ENCODE results near the gene RECK. TPM values are rescaled to one million over a fixed set of nuclear protein-coding genes. Genes with fewer than 3 reads are reported as not detected.

RECK gene
- total and polyA plus RNA-seq, 3 donors from 2014 or later: 10.1 to 17.6 (median 15.4) TPM

DNA sequence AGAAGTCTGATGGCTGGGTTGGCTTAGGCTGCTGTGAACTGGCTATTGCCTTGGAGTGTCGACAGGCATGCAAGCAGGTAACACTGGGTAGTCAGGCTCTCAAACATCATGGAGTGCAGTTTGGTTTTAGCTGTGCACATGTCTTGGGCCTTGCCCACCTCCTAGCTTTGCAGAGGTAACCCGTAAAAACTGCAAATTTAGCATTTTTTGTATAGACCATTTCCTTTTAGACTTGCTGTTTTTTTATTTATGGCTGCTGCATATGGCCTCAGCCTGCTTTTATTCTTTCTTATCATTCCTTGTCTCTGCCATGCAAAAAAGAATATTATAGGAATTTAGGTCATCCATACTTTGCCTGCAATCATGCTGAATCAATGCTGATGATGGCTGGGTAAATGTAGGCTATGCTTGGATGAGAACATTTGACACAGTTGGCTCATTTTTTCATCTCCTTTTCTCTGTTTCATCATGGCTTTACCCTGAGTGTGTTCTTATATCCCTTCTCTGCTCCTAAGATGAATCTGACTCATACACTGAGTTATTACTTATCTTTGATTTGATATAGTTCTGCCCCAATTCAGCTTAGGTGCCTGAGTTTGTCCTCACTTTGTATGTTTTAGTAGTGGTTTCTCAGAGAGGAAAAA, 27.2 kb downstream of the RECK start:
- Histone ChIP-seq H3K27ac (no peak overlapping the region), H3K9me3 (no peaks in the 10 kb centered on the region), H3K4me3 (no peak overlapping the region), H3K36me3 (ENCODE audit: low read depth, missing control alignments) (no peaks in the 10 kb centered on the region), H3K4me1 (no peaks in the 10 kb centered on the region), H3K27me3 (no peaks in the 10 kb centered on the region)
- WGBS, 2 donors: 87 to 93% methylated on average over 2 of the region's 2 CpGs
- DNase-seq: no peak
- intact Hi-C loops (cut with DNase I; ENCODE audit: low total_unique reads): no loop called here
- no peak for TF ChIP-seq POLR2A (IDR thresholded peaks at IDR 0.05)
- TF ChIP-seq, protein P1, sequence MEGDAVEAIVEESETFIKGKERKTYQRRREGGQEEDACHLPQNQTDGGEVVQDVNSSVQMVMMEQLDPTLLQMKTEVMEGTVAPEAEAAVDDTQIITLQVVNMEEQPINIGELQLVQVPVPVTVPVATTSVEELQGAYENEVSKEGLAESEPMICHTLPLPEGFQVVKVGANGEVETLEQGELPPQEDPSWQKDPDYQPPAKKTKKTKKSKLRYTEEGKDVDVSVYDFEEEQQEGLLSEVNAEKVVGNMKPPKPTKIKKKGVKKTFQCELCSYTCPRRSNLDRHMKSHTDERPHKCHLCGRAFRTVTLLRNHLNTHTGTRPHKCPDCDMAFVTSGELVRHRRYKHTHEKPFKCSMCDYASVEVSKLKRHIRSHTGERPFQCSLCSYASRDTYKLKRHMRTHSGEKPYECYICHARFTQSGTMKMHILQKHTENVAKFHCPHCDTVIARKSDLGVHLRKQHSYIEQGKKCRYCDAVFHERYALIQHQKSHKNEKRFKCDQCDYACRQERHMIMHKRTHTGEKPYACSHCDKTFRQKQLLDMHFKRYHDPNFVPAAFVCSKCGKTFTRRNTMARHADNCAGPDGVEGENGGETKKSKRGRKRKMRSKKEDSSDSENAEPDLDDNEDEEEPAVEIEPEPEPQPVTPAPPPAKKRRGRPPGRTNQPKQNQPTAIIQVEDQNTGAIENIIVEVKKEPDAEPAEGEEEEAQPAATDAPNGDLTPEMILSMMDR (IDR thresholded peaks at IDR 0.05): no peak

GRCh38 chr9:36064448-36065037, 27.8 kb downstream of the RECK start:
- Histone ChIP-seq H3K9me3 (no peaks in the 10 kb centered on the region), H3K27ac (no peak overlapping the region), H3K27me3 (no peaks in the 10 kb centered on the region), H3K4me3 (no peak overlapping the region), H3K36me3 (ENCODE audit: low read depth, missing control alignments) (no peaks in the 10 kb centered on the region), H3K4me1 (no peaks in the 10 kb centered on the region)
- WGBS, 2 donors: 55 to 63% methylated on average over 1 of the region's 1 CpG
- DNase-seq: no peak
- intact Hi-C loops (cut with DNase I; ENCODE audit: low total_unique reads): no loop called here
- TF ChIP-seq, protein P1 (IDR thresholded peaks at IDR 0.05): no peak
- no peak for TF ChIP-seq POLR2A (IDR thresholded peaks at IDR 0.05)

DNA sequence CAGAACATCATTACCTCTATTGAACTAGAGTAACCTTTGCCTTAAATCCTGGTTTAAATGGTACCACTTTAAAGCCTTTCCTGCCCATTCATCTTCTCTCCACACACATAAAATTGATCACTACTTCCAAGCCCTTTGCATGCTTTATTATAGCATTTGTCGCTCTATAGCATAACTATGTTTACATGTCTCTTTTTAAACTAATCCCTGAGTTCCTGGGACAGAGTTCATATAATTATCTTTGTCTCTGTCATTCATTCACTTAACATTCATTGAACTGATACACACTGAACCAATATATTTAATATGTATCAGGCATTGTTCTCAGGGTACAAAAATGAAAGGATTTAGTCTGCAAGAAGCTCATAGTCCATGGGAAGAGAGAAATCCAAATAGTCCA, 37.3 kb downstream of the RECK start:
- intact Hi-C loops (cut with DNase I; ENCODE audit: low total_unique reads): no loop called here
- 97% methylated on average over 1 of the region's 1 CpG for WGBS, 2 donors
- Histone ChIP-seq H3K4me1 (peaks cover 4% of the 10 kb centered on the region), H3K36me3 (ENCODE audit: low read depth, missing control alignments) (no peaks in the 10 kb centered on the region), H3K9me3 (no peaks in the 10 kb centered on the region), H3K27me3 (no peaks in the 10 kb centered on the region), H3K4me3 (no peak overlapping the region), H3K27ac (no peak overlapping the region)
- no peak for TF ChIP-seq POLR2A (IDR thresholded peaks at IDR 0.05)
- TF ChIP-seq, protein P1 (IDR thresholded peaks at IDR 0.05): no peak
- no peak for DNase-seq

DNA sequence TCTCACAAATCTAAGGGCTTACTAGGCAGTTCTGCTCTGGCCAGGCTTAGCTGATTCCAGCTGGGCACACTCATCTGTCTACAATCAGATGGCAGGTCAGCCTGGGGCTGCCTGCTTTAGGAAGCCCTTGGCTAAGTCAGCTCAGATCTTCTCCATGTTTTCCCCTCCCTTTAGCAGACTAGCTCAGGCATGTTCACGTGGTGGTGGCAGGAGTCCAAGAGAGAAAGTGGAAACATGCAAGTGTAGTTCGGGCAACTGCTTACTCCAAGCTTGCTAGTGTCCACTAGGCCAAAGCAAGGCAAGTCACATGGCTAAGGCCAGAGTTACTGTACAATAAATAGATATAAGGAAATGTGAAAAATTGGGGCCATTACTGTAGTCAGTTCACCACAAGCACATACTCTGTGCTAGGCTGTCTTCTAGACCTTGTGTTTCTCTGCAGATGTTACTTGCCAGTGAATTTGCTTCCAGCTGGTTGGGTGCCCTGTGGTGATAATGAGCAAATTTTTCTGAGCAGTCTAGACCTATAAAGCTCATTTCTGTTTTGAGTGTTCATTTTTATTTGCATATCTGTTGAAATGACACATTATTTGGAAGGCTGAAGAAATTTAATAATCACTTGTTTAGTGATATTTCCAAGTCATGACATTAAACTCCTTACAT, 38.3 kb downstream of the RECK start:
- Histone ChIP-seq H3K27me3 (no peaks in the 10 kb centered on the region), H3K36me3 (ENCODE audit: low read depth, missing control alignments) (no peaks in the 10 kb centered on the region), H3K4me3 (no peak overlapping the region), H3K27ac (no peak overlapping the region), H3K4me1 (peaks cover 4% of the 10 kb centered on the region), H3K9me3 (no peaks in the 10 kb centered on the region)
- peak; percentile 81 for DNase-seq
- intact Hi-C loops (cut with DNase I; ENCODE audit: low total_unique reads): no loop called here
- TF ChIP-seq, protein P1 (IDR thresholded peaks at IDR 0.05): no peak
- no peak for TF ChIP-seq POLR2A (IDR thresholded peaks at IDR 0.05)
- 40 to 46% methylated on average over 2 of the region's 2 CpGs for WGBS, 2 donors
